Iris pigment epithelial cell (primary cell): ENCODE data around the gene GOLGA6L9.
"Not testable (repeated sequence)": the region's sequence is repeated elsewhere in the genome, so short reads cannot be mapped to it uniquely, and the experiment has no call there.

Experiments
- DNase-seq: peaks from one replicate; pipeline ENCODE4 v3.0.0-alpha.2; 2011; ENCODE audit warnings: low read depth

The GOLGA6L9 gene

GRCh38 chr15:82429693-82430092, at the start of gene GOLGA6L9:
TSS of gene GOLGA6L9 (plus strand) at chr15:82429816. CDS start at chr15:82430080, 264 bp downstream.
- DNase-seq, result not testable (repeated sequence)

GRCh38 chr15:82381330-82381955, 48.2 kb upstream of the GOLGA6L9 start:
- not testable (repeated sequence) for DNase-seq

GRCh38 chr15:82387209-82387608, 42.4 kb upstream of the GOLGA6L9 start:
- DNase-seq, result not testable (repeated sequence)

GRCh38 chr15:82390152-82390551, 39.5 kb upstream of the GOLGA6L9 start:
- not testable (repeated sequence) for DNase-seq

GRCh38 chr15:82392077-82392476, 37.5 kb upstream of the GOLGA6L9 start:
- not testable (repeated sequence) for DNase-seq

- peak; percentile 28 for DNase-seq
Measured at GRCh38 chr15:82393671-82394070, 35.9 kb upstream of the GOLGA6L9 start.

- DNase-seq, result not testable (repeated sequence)
Measured at GRCh38 chr15:82395788-82396187, 33.8 kb upstream of the GOLGA6L9 start.

- no peak for DNase-seq
Measured at GRCh38 chr15:82397817-82398216, 31.8 kb upstream of the GOLGA6L9 start.

GRCh38 chr15:82398785-82399184, 30.8 kb upstream of the GOLGA6L9 start:
- DNase-seq, result no peak

GRCh38 chr15:82399366-82400103, 30.1 kb upstream of the GOLGA6L9 start:
- not testable (repeated sequence) for DNase-seq

- not testable (repeated sequence) for DNase-seq
Measured at GRCh38 chr15:82401918-82402317, 27.7 kb upstream of the GOLGA6L9 start.

- DNase-seq, result not testable (repeated sequence)
Measured at GRCh38 chr15:82402341-82402740, 27.3 kb upstream of the GOLGA6L9 start.

GRCh38 chr15:82406211-82406610, 23.4 kb upstream of the GOLGA6L9 start:
- DNase-seq, result not testable (repeated sequence)

- not testable (repeated sequence) for DNase-seq
Measured at GRCh38 chr15:82410306-82410705, 19.3 kb upstream of the GOLGA6L9 start.

GRCh38 chr15:82411595-82411994, 18.0 kb upstream of the GOLGA6L9 start:
- peak; percentile 6 for DNase-seq

GRCh38 chr15:82414525-82415191, 15.0 kb upstream of the GOLGA6L9 start:
- peak; percentile 45 for DNase-seq

- not testable (repeated sequence) for DNase-seq
Measured at GRCh38 chr15:82420516-82420915, 9.1 kb upstream of the GOLGA6L9 start.

- not testable (repeated sequence) for DNase-seq
Measured at GRCh38 chr15:82420966-82421365, 8.7 kb upstream of the GOLGA6L9 start.

GRCh38 chr15:82427117-82427516, 2.5 kb upstream of the GOLGA6L9 start:
- not testable (repeated sequence) for DNase-seq

- not testable (repeated sequence) for DNase-seq
Measured at GRCh38 chr15:82445420-82445819, 15.8 kb downstream of the GOLGA6L9 start.

GRCh38 chr15:82457336-82457735, 27.7 kb downstream of the GOLGA6L9 start:
- DNase-seq, result not testable (repeated sequence)

- DNase-seq, result not testable (repeated sequence)
Measured at GRCh38 chr15:82465629-82466028, 36.0 kb downstream of the GOLGA6L9 start.

- not testable (repeated sequence) for DNase-seq
Measured at GRCh38 chr15:82468205-82468604, 38.6 kb downstream of the GOLGA6L9 start.
